GM18868 (cell line): Measurements from ENCODE around the gene LDHD.
"Not testable (repeated sequence)": the region's sequence is repeated elsewhere in the genome, so short reads cannot be mapped to it uniquely, and the experiment has no call there.

Source experiments
- ATAC-seq: cut with Tn5 transposase; IDR thresholded peaks from one replicate; pipeline ENCODE4 v1.9.1; 2021; ENCODE audit warnings: mild to moderate bottlenecking, moderate library complexity; ENCODE audit not compliant: unreplicated experiment

Gene LDHD

DNA sequence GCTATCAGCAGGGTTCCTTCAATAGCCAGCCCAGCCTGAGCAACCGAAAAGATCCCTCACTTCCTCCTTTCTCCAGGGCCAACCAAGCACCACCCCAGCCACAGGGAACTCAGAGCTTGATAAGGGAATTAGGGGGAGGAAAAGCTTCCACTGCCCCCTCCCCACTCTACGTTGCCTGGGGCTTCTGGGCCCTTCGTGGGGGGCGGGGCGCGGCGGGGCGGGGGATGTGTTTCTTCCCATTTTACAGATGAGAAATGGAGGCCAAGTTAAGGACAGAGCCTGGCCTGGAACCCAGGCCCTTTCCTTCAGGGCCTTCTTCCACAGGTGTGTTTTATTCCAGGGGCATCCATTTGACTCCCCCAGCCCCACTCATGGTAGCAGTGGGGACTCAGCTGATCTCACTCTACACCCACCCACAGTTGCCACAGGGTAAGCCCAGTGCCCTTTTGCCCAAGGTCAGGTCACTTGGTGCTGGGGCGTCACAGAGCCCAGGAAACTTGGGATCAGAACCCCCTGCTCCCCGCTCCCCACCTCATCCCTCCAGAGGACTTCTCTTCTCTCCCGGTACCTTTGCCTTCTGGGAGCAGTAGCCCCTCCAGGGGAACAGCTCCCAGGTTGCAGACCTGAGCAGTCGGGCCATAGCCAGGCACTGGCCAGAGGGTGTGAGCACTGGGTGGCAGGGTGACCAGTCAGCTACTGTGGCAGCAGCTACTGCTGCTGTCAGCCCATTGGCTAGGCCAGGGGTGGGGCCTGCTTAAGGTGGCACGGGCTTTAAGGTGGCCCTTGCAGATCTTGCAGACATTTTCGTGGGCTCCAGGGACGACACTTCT is at the start of gene LDHD:
TSS of gene LDHD (minus strand) at position 700 of the 830 bp plus-strand sequence. CDS start at position 640, 60 bp downstream.
- ATAC-seq, result no peak

- no peak for ATAC-seq
These were observed 43.8 kb upstream of the LDHD start for GRCh38 chr16:75160386-75160785.

DNA sequence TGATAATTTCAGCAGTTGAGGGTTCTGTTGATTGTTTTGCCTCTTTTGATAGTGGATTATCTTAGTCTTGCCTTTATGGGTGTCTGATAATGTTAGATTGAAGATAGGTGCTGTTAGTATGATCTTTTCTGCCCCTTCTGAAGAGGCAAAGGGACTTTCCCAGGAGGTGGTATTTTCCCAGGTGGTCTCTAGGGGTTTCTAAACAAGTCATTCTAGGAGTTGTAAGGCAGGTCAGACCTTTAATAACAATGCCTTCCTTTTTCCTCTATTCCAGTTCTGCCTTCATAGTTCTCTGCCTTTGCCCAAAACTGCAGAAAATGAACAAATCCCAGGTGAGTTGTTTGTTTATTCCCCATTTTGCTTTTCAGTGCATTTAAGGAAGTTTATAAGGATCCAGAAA is 36.1 kb upstream of the LDHD start:
- peak; percentile 28 for ATAC-seq

- ATAC-seq, result no peak
These were observed 35.2 kb upstream of the LDHD start for GRCh38 chr16:75151798-75152197.

DNA sequence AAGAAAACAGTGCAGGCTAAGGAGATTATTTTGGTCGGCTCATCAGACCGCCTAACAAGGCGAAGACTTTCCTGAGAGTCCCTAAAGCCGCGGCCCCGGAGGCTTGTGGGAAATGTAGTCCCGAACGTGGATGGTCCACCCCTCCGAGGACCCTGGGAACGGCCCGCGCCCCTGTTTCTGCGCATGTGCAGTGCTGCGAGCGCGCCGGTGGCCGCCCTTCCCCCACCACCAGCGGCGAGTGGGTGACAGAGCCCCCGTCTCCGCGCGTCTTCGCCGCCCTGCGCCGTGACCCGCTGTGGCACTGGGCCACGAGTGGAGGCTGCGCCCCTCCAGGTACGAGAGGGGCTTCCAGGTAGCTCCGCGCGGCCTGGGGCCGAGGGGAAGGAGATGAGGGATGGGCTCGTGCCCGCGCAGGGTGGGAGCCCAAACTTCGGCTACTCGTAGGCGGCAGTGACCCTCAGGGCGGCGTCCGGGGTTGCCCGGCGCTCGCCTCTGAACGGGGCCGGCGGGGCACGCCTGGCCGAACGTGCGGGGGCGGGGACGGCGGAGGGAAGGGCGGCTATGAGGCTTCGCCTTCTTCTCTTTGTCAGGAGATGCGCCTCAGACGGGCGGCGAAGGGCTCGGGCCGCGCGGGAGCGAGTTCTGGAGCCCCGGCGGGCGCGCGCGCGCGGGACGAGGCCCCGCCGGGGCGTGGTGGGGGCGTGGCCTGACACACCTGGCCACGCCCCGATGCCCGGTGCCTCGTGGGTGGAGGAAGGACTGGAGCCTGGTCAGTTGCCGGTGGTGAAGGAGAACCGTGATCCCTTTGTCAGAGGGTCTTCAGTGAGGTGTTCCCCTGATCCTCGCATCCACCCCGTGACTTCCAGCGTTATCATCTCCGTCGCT is 32.0 kb upstream of the LDHD start, which contains the start of gene ZFP1:
TSS of gene ZFP1 (plus strand) at position 214 of the 885 bp plus-strand sequence. CDS start 4,428 bp downstream, outside the sequence.
- peak; percentile 84 for ATAC-seq

DNA sequence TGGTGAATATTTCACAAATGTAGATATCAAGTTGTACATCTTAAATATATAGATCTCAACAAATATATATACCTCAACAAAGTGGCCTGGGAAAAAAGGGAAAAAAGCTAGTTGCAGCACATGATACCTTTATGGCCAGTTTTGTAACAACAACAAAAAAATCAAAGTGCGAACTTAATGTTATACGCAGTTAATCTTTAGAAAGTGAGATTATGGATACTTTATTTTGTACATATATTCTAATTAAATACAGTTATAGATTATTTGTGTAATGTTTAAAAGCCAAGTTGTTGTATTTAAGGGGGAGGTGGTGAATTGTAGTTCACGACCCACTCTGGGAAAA is 31.4 kb upstream of the LDHD start:
- ATAC-seq, result no peak

DNA sequence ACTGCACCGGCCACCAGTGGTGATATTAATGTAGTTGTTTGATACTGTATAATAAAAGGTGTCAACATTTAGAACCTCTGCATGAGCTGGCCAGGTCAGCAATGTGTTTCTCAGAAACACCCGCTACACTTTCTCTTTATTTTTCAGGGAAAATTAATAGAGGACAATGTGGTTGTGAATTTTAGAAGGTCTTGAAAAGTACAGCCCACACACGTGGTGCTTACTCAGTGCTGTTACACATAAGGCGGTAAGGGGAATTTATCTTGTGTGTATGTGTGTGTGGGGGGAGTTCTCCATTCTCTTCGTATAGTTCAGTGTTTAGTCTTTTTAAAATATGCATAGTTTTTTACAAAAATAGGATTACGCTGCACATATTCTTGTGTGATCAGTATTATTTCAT is 27.4 kb upstream of the LDHD start:
- ATAC-seq, result no peak

GRCh38 chr16:75139498-75139897 is 22.9 kb upstream of the LDHD start:
- ATAC-seq, result no peak

GRCh38 chr16:75138636-75139035 is 22.1 kb upstream of the LDHD start:
- ATAC-seq, result no peak

- no peak for ATAC-seq
These were observed 21.7 kb upstream of the LDHD start for GRCh38 chr16:75138233-75138632.

- no peak for ATAC-seq
These were observed 14.5 kb upstream of the LDHD start for GRCh38 chr16:75131081-75131480.

DNA sequence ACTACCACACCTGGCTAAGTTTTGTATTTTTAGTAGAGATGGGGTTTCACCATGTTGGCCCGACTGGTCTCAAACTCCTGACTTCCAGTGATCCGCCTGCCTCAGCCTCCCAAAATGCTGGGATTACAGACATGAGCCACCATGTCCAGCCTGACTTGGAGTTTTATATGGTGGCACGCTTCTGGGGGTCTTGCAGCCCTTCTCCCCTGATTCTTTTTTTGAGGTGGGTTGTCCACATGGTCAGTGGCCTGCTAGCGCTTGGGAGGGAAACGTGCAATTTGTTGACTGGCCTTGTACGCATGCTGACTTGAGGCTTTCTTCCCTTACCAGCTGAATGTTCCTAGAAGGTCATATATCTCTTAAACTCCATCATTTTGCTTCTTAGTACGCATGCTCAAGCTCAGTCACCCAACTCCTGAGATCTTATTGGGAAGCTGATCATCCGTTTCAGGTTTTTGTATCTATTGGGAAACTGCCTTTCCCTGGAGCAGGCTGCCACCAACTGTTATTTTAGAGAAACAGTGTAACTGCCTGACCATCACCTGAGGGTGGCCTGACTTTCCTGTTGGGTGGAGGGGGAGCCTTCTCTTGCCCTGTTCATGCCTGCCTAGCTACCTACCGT is 13.7 kb upstream of the LDHD start:
- ATAC-seq, result no peak

DNA sequence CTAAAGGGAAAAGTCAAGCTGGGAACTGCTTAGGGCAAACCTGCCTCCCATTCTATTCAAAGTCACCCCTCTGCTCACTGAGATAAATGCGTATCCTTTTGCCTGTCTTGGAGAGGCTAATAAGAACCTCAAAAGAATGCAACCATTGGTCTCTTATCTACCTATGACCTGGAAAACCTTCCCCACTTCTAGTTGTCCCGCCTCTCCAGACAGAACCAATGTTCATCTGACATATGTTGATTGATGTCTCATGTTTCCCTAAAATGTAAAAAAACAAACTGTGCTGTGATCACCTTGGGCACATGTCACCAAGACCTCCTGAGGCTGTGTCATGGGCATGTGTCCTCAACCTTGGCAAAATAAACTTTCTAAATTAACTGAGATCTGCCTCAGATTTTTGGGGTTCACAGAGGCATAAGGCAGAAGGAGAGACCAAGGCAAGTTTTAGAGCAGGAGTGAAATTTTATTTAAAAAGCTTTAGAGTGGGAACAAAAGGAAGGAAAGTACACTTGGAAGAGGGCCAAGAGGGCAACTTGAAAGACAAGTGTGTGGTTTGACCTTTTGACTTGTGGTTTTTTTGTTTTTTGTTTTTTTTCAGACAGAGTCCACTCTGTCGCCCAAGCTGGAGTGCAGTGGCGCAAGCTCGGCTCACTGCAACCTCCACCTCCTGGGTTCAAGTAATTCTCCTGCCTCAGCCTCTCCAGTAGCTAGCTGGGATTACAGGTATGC is 13.0 kb upstream of the LDHD start:
- not testable (repeated sequence) for ATAC-seq

DNA sequence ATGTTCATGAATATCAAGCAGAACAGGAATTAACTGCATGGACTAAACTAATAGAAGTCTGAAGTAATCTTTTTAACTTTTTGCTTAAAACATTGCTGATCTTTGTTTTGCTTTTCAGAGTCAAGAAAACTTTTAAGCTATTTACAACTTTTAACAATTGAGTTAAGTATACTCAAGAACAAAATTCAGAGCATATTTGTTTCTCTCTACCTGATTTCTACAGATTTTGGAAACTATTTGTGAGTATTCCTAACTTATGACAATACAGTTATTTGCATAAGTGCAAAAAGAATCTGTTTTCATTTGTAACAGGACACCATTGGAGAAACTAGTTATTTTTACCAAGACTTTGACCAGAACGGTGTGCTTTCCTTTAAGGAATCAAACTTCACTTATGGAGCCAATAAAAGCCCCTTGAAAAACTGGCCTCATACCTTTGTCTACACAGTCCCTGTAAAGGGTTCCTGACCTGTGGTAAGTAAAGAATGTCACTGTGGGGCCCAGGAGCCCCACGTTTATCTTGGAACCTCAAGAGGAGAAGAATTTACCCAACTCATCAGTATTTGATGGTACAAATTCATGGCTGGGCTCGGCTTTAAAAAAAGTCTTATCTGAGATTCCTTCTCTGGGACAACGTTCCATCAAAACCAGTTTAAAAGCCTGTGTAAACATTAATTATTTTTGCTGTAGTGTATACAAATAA is 11.3 kb upstream of the LDHD start:
- ATAC-seq, result no peak

- ATAC-seq, result no peak
These were observed 6.0 kb upstream of the LDHD start for GRCh38 chr16:75122609-75123008.

GRCh38 chr16:75121949-75122568 is 5.5 kb upstream of the LDHD start:
- ATAC-seq, result no peak

- ATAC-seq, result no peak
These were observed 3.7 kb upstream of the LDHD start for GRCh38 chr16:75120253-75120652.

DNA sequence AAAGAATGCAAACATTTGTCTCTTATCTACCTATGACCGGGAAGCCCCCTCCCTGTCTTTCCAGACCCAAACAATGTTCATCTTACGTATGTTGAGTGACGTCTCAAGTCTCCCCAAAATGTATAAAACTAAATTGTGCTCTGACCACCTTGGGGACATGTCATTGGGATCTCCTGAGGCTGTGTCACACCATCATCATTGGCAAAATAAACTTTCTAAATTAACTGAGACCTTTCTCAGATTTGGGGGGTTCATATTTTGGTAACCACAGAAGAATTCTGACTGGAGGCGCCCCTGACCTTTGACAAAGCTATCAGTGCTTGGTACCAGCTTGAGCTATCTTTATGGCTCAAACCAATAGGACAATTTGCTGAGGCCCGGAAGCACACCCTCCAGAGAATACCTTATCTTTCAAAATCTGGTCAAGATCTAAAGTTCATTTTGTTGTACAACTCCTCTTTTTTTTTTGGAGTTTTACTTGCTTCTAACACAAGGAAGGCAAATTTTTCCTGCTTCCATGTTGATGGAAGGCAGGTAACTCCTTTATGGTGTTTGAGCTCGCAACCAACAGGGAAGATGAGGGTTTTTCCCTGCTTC is 2.5 kb upstream of the LDHD start:
- no peak for ATAC-seq

- no peak for ATAC-seq
These were observed 298 bp upstream of the LDHD start for GRCh38 chr16:75116911-75117245.
